Upper lobe of left lung (tissue), 6 donors: ENCODE data around the gene KCNK3. TPM values are rescaled to one million over a fixed set of nuclear protein-coding genes. Genes with fewer than 3 reads are reported as not detected.
"Not testable (repeated sequence)": the region's sequence is repeated elsewhere in the genome, so short reads cannot be mapped to it uniquely, and the experiment has no call there.

Source experiments
- ATAC-seq, 2 donors: fragments of 200-7000 bp; cut with Tn5 transposase; one replicate each; pipeline ENCODE4 v1.9.1; 2022; ENCODE audit warnings: mild to moderate bottlenecking in 2 of 2, moderate library complexity in 2 of 2; ENCODE audit not compliant: low FRiP score in 2 of 2
- DNase-seq, 2 donors: peaks; one replicate each; pipeline ENCODE4 v3.0.0-alpha.2; 2019 to 2020
- H3K27ac ChIP-seq, 4 donors: fragments of 200-600 bp; sonication (generic); one replicate each; pipeline ENCODE4 v1.5.1; 2016 to 2019
- H3K27me3 ChIP-seq, 4 donors: fragments of 200-600 bp; sonication (generic); one replicate each; pipeline ENCODE4 v1.5.1; 2017 to 2019
- H3K36me3 ChIP-seq, 4 donors: fragments of 200-600 bp; sonication (generic); one replicate each; pipeline ENCODE4 v1.5.1; 2016 to 2019
- H3K4me1 ChIP-seq, 4 donors: fragments of 200-600 bp; sonication (generic); one replicate each; pipeline ENCODE4 v1.5.1; 2018 to 2019
- H3K4me3 ChIP-seq, 4 donors: fragments of 200-600 bp; sonication (generic); one replicate each; pipeline ENCODE4 v1.5.1; 2017 to 2019; ENCODE audit warnings: mild to moderate bottlenecking in 2 of 4, moderate library complexity in 1 of 4
- H3K9me3 ChIP-seq, 4 donors: fragments of 200-600 bp; sonication (generic); one replicate each; pipeline ENCODE4 v1.5.1; 2018 to 2019
- CTCF ChIP-seq, 6 experiments: fragments of 450-650 bp in 4 of 6; fragments of 200-600 bp in 2 of 6; sonication (generic) in 2 of 6; IDR thresholded peaks; one replicate each; pipeline ENCODE4 v1.5.1; 2016 to 2019; ENCODE audit warnings: antibody characterized with exemption in 6 of 6
- EP300 ChIP-seq, 4 donors: sonication (generic); formaldehyde crosslinking; IDR thresholded peaks; one replicate each; pipeline ENCODE4 v1.5.1; 2017; ENCODE audit warnings: antibody characterized with exemption in 4 of 4, control low read depth in 2 of 4
- POLR2A ChIP-seq, 4 donors: fragments of 450-650 bp; IDR thresholded peaks; one replicate each; pipeline ENCODE4 v1.5.1; 2016 to 2017; ENCODE audit warnings: antibody characterized with exemption in 4 of 4, mild to moderate bottlenecking in 2 of 4
- POLR2AphosphoS5 ChIP-seq, 2 donors: sonication (generic); formaldehyde crosslinking; IDR thresholded peaks; one replicate each; pipeline ENCODE4 v1.5.1; 2017; ENCODE audit warnings: antibody characterized with exemption in 2 of 2
- WGBS, 2 donors: methylation state at CpG; one replicate each; pipeline ENCODE4 v1.1.5; 2017 to 2018; 5-methylcytosine and 5-hydroxymethylcytosine counted together
- total RNA-seq, 6 donors: library from RNA; depleted of rRNA in 4 of 6; stranded (reverse); fragments of >200 nt in 4 of 6; gene quantifications; one replicate each; pipeline versions ENCODE4 v1.1.0 to v1.2.1, GENCODE V29; 2016 to 2021
- donor health status: DM: no; HTN: no; CAD: no; lungs with moderate emphysema.
- donor health status: DM: no; HTN: yes; CAD: no; lungs with severe emphysema.

KCNK3 gene
- total RNA-seq, 6 donors from 2014 or later = 3.0 to 36.1 (median 17.5) TPM

- H3K4me3 ChIP-seq = no peak overlapping the region
- TF ChIP-seq POLR2AphosphoS5 (IDR thresholded peaks at IDR 0.05) (no peak), EP300 (IDR thresholded peaks at IDR 0.05) (no peak), POLR2A (IDR thresholded peaks at IDR 0.05) (no peak), CTCF (IDR thresholded peaks at IDR 0.05) (no peak)
- ATAC-seq = no peak
- WGBS, 2 donors = 86 to 94% methylated on average over 1 of the region's 1 CpG
- H3K27me3 ChIP-seq = no peaks in the 10 kb centered on the region
- DNase-seq = no peak
- H3K9me3 ChIP-seq = peaks cover 0 to 14% (median 5%) of the 10 kb centered on the region in 4 donors
- H3K4me1 ChIP-seq = no peaks in the 10 kb centered on the region
- H3K27ac ChIP-seq = no peak overlapping the region
- H3K36me3 ChIP-seq = no peaks in the 10 kb centered on the region
These were observed 32.1 kb upstream of the KCNK3 start for GRCh38 chr2:26660363-26660962.

- WGBS, 2 donors = 80 to 90% methylated on average over 12 to 18 of the region's 21 CpGs
- H3K4me1 ChIP-seq, H3K9me3 ChIP-seq, H3K36me3 ChIP-seq, ATAC-seq, H3K27ac ChIP-seq, H3K27me3 ChIP-seq, H3K4me3 ChIP-seq: not testable (repeated sequence)
- DNase-seq = peak in 1 of 2 donors; percentile 60
These were observed 27.2 kb upstream of the KCNK3 start for GRCh38 chr2:26665296-26665695.

GRCh38 chr2:26666671-26667070 lies 25.9 kb upstream of the KCNK3 start:
- ATAC-seq (no peak), DNase-seq (no peak)
- Histone ChIP-seq H3K9me3 (no peaks in the 10 kb centered on the region), H3K27me3 (no peaks in the 10 kb centered on the region), H3K27ac (no peak overlapping the region), H3K4me1 (no peaks in the 10 kb centered on the region), H3K36me3 (no peaks in the 10 kb centered on the region), H3K4me3 (no peak overlapping the region)
- 94 to 96% methylated on average over 2 of the region's 2 CpGs for WGBS, 2 donors
- TF ChIP-seq POLR2A (IDR thresholded peaks at IDR 0.05) (no peak), CTCF (IDR thresholded peaks at IDR 0.05) (no peak), POLR2AphosphoS5 (IDR thresholded peaks at IDR 0.05) (no peak), EP300 (IDR thresholded peaks at IDR 0.05) (no peak)

GRCh38 chr2:26668041-26668440 lies 24.5 kb upstream of the KCNK3 start:
- 83 to 90% methylated on average over 4 of the region's 4 CpGs for WGBS, 2 donors
- no peak for DNase-seq
- no peak for TF ChIP-seq POLR2AphosphoS5 (IDR thresholded peaks at IDR 0.05)
- TF ChIP-seq EP300 (IDR thresholded peaks at IDR 0.05) = no peak
- H3K27me3 ChIP-seq = no peaks in the 10 kb centered on the region
- no peak overlapping the region for H3K27ac ChIP-seq
- H3K9me3 ChIP-seq = no peaks in the 10 kb centered on the region
- no peaks in the 10 kb centered on the region for H3K36me3 ChIP-seq
- H3K4me3 ChIP-seq = no peak overlapping the region
- ATAC-seq = no peak
- no peaks in the 10 kb centered on the region for H3K4me1 ChIP-seq

- Histone ChIP-seq H3K27ac (no peak overlapping the region), H3K9me3 (no peaks in the 10 kb centered on the region), H3K4me3 (no peak overlapping the region), H3K4me1 (no peaks in the 10 kb centered on the region), H3K27me3 (no peaks in the 10 kb centered on the region), H3K36me3 (no peaks in the 10 kb centered on the region)
- ATAC-seq (no peak), DNase-seq (no peak)
- WGBS, 2 donors = 46 to 57% methylated on average over 6 to 8 of the region's 8 CpGs
- TF ChIP-seq POLR2AphosphoS5 (IDR thresholded peaks at IDR 0.05) (no peak), CTCF (IDR thresholded peaks at IDR 0.05) (no peak), POLR2A (IDR thresholded peaks at IDR 0.05) (no peak), EP300 (IDR thresholded peaks at IDR 0.05) (no peak)
These were observed 23.4 kb upstream of the KCNK3 start for GRCh38 chr2:26668856-26669750.
